Upper lobe of right lung (tissue), 1 donor: ENCODE results near the gene ASPDH. TPM values are rescaled to one million over a fixed set of nuclear protein-coding genes. Genes with fewer than 3 reads are reported as not detected.
"Not testable (repeated sequence)": the region's sequence is repeated elsewhere in the genome, so short reads cannot be mapped to it uniquely, and the experiment has no call there.

Experiments used
- ATAC-seq: fragments of 200-7000 bp; cut with Tn5 transposase; one replicate; pipeline ENCODE4 v1.9.1; 2020; ENCODE audit warnings: mild to moderate bottlenecking, moderate library complexity
- DNase-seq: peaks from one replicate; pipeline ENCODE4 v3.0.0-alpha.2; 2020
- H3K27ac ChIP-seq: fragments of 200-600 bp; one replicate; pipeline ENCODE4 v1.8.0; 2022
- H3K27me3 ChIP-seq: fragments of 200-600 bp; one replicate; pipeline ENCODE4 v1.8.0; 2022; ENCODE audit warnings: mild to moderate bottlenecking
- H3K36me3 ChIP-seq: fragments of 200-600 bp; one replicate; pipeline ENCODE4 v1.8.0; 2022
- H3K4me1 ChIP-seq: fragments of 200-600 bp; one replicate; pipeline ENCODE4 v1.8.0; 2022
- H3K4me3 ChIP-seq: fragments of 200-600 bp; one replicate; pipeline ENCODE4 v1.8.0; 2022; ENCODE audit warnings: mild to moderate bottlenecking
- H3K9me3 ChIP-seq: fragments of 200-600 bp; one replicate; pipeline ENCODE4 v1.8.0; 2022
- intact Hi-C: fragments of 100-400 bp; cut with DNase I; formaldehyde crosslinking; loops from one replicate; pipeline ENCODE4 v1.11.0; 2022
- total RNA-seq: library from RNA; stranded (reverse); fragmentation: NEBNext Ultra II Directional; extraction: Animal tissue kit (Norgen Biotek cat#: 25700); gene quantifications from one replicate; pipeline ENCODE4 v1.2.1, GENCODE V29; 2021
- TF ChIP-seq, protein P1 (sequence below): fragments of 200-600 bp; IDR thresholded peaks from one replicate; pipeline ENCODE4 v1.8.0; 2022; ENCODE audit warnings: antibody characterized with exemption
- donor health status: DM: no; HTN: yes; CAD: no; lungs with severe emphysema.

ASPDH gene
- total RNA-seq, 1 donor from 2014 or later: not detected

DNA sequence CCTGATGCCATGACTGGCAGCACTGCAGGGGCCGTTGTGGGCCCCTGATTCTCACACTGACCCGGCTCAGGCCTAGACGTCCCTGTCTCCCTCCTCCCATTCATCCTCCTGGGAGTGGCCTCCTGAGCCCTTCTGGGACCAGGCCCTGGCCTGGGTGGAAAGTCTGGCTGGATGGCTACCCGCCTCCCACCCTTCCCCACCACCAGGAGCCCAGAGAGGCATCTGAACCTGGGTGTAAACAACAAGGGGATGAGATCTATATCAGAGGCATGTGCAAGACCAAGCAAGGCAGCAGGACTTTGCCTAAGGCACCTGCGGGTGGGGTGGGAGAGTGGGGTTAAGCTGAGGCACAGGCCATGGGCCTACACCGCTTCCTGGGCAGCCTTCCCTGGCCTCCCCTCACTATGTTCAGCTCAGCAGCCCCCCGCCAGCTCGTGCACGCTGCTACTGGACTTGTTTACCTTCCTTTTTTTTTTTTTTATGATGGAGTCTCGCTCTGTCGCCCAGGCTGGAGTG lies 22.0 kb upstream of the ASPDH start:
- no peaks in the 10 kb centered on the region for H3K4me1 ChIP-seq
- no peak overlapping the region for H3K4me3 ChIP-seq
- intact Hi-C loops: no loop called here
- H3K36me3 ChIP-seq: no peaks in the 10 kb centered on the region
- no peak overlapping the region for H3K27ac ChIP-seq
- no peak for ATAC-seq
- H3K27me3 ChIP-seq: peaks cover 20% of the 10 kb centered on the region
- no peaks in the 10 kb centered on the region for H3K9me3 ChIP-seq
- TF ChIP-seq, protein P1, sequence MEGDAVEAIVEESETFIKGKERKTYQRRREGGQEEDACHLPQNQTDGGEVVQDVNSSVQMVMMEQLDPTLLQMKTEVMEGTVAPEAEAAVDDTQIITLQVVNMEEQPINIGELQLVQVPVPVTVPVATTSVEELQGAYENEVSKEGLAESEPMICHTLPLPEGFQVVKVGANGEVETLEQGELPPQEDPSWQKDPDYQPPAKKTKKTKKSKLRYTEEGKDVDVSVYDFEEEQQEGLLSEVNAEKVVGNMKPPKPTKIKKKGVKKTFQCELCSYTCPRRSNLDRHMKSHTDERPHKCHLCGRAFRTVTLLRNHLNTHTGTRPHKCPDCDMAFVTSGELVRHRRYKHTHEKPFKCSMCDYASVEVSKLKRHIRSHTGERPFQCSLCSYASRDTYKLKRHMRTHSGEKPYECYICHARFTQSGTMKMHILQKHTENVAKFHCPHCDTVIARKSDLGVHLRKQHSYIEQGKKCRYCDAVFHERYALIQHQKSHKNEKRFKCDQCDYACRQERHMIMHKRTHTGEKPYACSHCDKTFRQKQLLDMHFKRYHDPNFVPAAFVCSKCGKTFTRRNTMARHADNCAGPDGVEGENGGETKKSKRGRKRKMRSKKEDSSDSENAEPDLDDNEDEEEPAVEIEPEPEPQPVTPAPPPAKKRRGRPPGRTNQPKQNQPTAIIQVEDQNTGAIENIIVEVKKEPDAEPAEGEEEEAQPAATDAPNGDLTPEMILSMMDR: no peak
- no peak for DNase-seq

DNA sequence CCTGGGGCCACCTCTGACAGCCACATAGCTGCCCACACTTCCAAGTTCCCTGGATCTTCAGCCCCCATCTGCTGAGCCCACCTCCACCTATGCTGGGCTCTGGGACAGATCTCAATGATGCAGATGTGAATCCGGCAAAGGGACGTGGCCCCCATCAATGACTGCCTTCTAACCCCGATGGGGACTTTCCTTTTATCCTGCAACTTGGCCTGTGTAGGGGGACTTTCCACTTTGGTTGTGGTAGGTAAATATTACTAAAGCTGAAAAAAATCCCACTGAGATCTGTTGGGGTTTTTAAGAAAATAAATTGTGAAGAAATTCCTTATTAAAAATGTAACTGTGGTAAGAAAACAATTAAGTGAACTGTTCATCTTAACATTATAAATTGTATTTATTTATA lies 20.8 kb upstream of the ASPDH start:
- no peak overlapping the region for H3K4me3 ChIP-seq
- intact Hi-C loops: no loop called here
- H3K4me1 ChIP-seq: no peaks in the 10 kb centered on the region
- TF ChIP-seq, protein P1: no peak
- DNase-seq: no peak
- no peak for ATAC-seq
- no peaks in the 10 kb centered on the region for H3K36me3 ChIP-seq
- peaks cover 23% of the 10 kb centered on the region for H3K27me3 ChIP-seq
- H3K27ac ChIP-seq: no peak overlapping the region
- H3K9me3 ChIP-seq: no peaks in the 10 kb centered on the region

DNA sequence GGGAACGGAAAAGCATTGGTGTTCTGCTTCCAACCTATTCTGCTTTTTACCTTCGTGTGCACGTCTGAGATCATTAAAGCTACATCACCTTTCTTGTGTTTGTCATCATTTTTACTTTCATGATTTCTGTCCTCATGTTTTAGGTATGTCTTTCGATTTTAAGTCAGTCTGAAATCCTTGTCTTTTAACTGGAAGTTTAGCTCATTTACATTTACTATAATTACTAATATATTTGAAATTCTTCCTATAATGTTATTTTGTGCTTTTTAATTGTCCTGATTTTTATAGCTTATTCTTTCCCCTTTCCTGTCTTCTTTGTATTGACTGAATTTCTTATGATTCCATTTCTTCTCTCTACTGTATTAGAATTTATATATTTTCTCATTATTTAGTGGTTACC lies 19.2 kb upstream of the ASPDH start:
- Histone ChIP-seq H3K9me3 (no peaks in the 10 kb centered on the region), H3K27me3 (peaks cover 18% of the 10 kb centered on the region), H3K27ac (no peak overlapping the region), H3K36me3 (no peaks in the 10 kb centered on the region), H3K4me3 (no peak overlapping the region), H3K4me1 (no peaks in the 10 kb centered on the region)
- ATAC-seq (no peak), DNase-seq (no peak)
- TF ChIP-seq, protein P1: no peak
- intact Hi-C loops: no loop called here

DNA sequence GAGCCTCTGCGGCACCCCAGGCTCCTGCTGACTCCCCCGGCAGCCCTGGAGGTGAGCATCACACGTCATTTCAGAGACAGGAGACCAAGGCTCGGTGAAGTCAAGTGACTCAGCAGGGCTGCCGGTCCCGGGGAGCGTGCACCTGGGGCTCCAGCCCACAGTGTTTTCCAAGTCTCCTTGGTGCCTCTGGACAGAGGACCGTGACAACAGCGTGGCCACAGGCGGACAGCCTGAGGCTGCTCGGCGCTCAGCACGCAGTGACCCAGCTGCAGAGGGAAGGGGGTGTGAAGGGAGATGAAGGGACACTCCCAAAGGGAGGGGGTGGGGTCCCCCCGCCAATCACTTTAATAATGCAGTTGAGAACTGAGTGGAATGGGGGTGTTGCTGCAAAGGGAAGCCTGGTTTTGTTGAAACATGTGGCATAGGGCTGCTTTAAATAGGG lies 17.5 kb upstream of the ASPDH start:
- no peak for ATAC-seq
- intact Hi-C loops: no loop called here
- no peaks in the 10 kb centered on the region for H3K4me1 ChIP-seq

DNA sequence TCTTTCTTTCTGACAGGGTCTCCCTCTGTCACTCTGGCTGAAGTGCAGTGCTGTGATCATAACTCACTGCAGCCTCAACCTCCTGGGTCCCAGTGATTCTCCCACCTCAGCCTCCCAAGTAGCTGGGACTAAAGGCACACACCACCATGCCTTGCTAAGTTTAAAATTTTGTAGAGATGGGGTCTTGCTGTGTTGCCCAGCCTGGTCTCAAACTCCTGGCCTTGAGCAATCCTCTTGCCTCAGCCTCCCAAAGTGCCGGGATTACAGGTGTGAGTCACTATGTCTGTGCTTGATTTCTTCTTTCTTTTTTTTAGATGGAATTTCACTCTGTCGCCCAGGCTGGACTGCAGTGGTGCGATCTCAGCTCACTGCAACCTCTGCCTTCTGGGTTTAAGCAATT lies 14.3 kb upstream of the ASPDH start:
- H3K9me3 ChIP-seq, ATAC-seq, DNase-seq, intact Hi-C loops, H3K36me3 ChIP-seq, H3K4me1 ChIP-seq, H3K4me3 ChIP-seq, H3K27ac ChIP-seq: not testable (repeated sequence)
- peaks cover 18% of the 10 kb centered on the region for H3K27me3 ChIP-seq

More for the DNA sequence above, 17.5 kb upstream of the ASPDH start:
- Histone ChIP-seq H3K27me3 (peaks cover 18% of the 10 kb centered on the region), H3K27ac (no peak overlapping the region), H3K36me3 (no peaks in the 10 kb centered on the region), H3K4me3 (no peak overlapping the region), H3K9me3 (no peaks in the 10 kb centered on the region)
- TF ChIP-seq, protein P1: no peak
- DNase-seq: no peak

DNA sequence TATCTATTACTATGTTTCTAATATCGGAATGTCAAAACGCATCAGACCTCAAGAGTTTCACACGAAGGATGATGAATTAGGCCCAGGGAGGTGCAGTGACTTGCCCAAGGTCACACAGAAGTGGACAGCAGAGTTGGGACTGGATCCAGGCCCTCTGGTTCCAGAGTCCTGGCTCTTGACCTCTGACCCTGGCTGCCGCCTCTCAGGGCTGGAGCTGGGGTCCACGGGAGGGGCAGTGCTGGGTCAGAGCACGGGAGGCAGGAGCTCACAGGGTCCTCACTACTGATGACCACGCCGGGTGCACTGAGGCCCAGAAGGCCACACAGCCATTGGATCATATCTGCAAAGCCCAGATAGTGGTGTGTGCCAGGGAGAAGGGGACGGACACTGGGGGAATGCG lies 9.2 kb upstream of the ASPDH start:
- DNase-seq: no peak

More for the DNA sequence above, 9.2 kb upstream of the ASPDH start:
- TF ChIP-seq, protein P1: no peak
- H3K27ac ChIP-seq: no peak overlapping the region
- H3K36me3 ChIP-seq: no peaks in the 10 kb centered on the region
- H3K4me1 ChIP-seq: no peaks in the 10 kb centered on the region
- no peaks in the 10 kb centered on the region for H3K9me3 ChIP-seq
- no peak overlapping the region for H3K4me3 ChIP-seq
- intact Hi-C loops: no loop called here
- ATAC-seq: no peak
- H3K27me3 ChIP-seq: no peaks in the 10 kb centered on the region
